ENCODE data around the gene NDUFS3. TPM values are rescaled to one million over a fixed set of nuclear protein-coding genes. Genes with fewer than 3 reads are reported as not detected.

NDUFS3 gene
- total and polyA plus RNA-seq, 2 donors from 2014 or later: 85.8 to 368 TPM

DNA sequence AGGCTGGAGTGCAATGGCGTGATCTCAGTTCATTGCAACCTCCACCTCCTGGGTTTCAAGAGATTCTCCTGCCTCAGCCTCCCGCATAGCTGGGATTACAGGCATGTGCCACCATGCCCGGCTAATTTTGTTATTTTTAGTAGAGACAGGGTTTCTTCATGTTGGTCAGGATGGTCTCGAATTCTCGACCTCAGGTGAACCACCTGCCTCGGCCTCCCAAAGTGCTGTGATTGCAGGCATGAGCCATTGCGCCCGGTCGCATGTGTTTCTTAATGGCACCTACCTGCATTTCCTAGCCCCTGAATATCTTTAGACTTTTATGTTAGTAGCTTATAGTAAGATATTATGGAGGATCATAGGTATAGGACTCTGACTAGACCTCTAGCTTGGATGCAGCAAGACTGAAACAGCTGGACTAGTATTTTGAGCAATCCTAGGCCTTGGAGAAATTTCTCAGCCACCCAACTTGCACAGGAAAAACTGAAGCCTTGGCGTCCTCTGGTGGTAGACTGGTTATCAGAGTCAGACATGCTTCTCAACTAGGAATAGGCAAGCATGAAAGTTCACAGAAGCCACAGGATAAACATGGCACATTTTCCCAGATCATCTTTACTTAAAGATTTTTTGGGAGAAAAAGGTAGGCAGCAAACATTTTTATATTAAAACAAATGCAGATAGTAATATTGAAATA, 38.0 kb downstream of the NDUFS3 start:
- peaks cover 0 to 17% (median 9%) of the 10 kb centered on the region in 3 donors for H3K36me3 ChIP-seq (ENCODE audit: control insufficient read depth in 2 of 3, insufficient read depth in 3 of 3, low read length in 3 of 3)
- peak; percentile 51 for TF ChIP-seq CTCF (IDR thresholded peaks at IDR 0.05; ENCODE audit: borderline replicate concordance, extremely low read depth, insufficient read depth)

DNA sequence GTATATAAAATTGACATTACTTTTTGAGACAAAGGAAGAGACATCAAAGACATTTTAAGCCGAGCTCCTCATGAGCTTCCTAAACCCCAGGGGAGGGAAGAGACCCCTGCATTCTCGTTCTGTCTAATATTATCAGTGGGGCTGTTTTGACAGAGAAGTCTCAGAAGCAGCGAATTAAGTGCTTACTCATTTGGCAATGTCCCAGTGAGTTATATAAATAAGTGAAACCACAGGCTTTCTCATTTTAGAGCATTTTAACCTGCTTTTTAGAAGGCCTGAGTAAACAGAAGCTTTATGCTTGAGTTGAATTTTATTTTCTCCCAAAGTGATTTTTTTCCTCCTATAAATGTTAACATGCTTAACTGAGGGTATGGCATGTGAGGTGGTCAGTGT, 38.5 kb downstream of the NDUFS3 start:
- H3K9ac ChIP-seq (ENCODE audit: low read length in 3 of 3): no peak overlapping the region
- no peak for TF ChIP-seq CTCF (IDR thresholded peaks at IDR 0.05; ENCODE audit: borderline replicate concordance, extremely low read depth, insufficient read depth)
- intact Hi-C loops (cut with DNase I): no loop called here
- H3K27ac ChIP-seq (ENCODE audit: low read depth in 2 of 2, low read length in 2 of 2): no peak overlapping the region
- H3K36me3 ChIP-seq (ENCODE audit: control insufficient read depth in 2 of 3, insufficient read depth in 3 of 3, low read length in 3 of 3): peaks cover 2 to 22% (median 14%) of the 10 kb centered on the region in 3 donors
- H3K4me1 ChIP-seq (ENCODE audit: control insufficient read depth in 2 of 3, insufficient read depth in 2 of 3, low read depth in 1 of 3, low read length in 3 of 3): no peaks in the 10 kb centered on the region
- FAIRE-seq (no peak), DNase-seq (no peak)
- no peak overlapping the region for H3K4me3 ChIP-seq (ENCODE audit: low read length in 3 of 3)
- H3K27me3 ChIP-seq (ENCODE audit: control insufficient read depth, insufficient read depth, low read length): no peaks in the 10 kb centered on the region
- H3K9me3 ChIP-seq (ENCODE audit: control insufficient read depth in 2 of 3, insufficient read depth in 1 of 3, low read length in 3 of 3): no peaks in the 10 kb centered on the region

More for the DNA sequence above, 38.0 kb downstream of the NDUFS3 start:
- intact Hi-C loops (cut with DNase I): no loop called here
- DNase-seq (peak in 3 of 5 donors; percentile 56 to 84 (median 69)), FAIRE-seq (no peak)
- H3K4me3 ChIP-seq (ENCODE audit: low read length in 3 of 3): no peak overlapping the region
- no peak overlapping the region for H3K9ac ChIP-seq (ENCODE audit: low read length in 3 of 3)
- no peaks in the 10 kb centered on the region for H3K4me1 ChIP-seq (ENCODE audit: control insufficient read depth in 2 of 3, insufficient read depth in 2 of 3, low read depth in 1 of 3, low read length in 3 of 3)
- no peaks in the 10 kb centered on the region for H3K9me3 ChIP-seq (ENCODE audit: control insufficient read depth in 2 of 3, insufficient read depth in 1 of 3, low read length in 3 of 3)
- no peak overlapping the region for H3K27ac ChIP-seq (ENCODE audit: low read depth in 2 of 2, low read length in 2 of 2)
- no peaks in the 10 kb centered on the region for H3K27me3 ChIP-seq (ENCODE audit: control insufficient read depth, insufficient read depth, low read length)

- FAIRE-seq: no peak
- peaks cover 4 to 37% (median 20%) of the 10 kb centered on the region in 3 donors for H3K36me3 ChIP-seq (ENCODE audit: control insufficient read depth in 2 of 3, insufficient read depth in 3 of 3, low read length in 3 of 3)
- intact Hi-C loops (cut with DNase I): no loop called here
Observed at GRCh38 chr11:47620836-47621378, 42.0 kb downstream of the NDUFS3 start.

More at GRCh38 chr11:47620836-47621378, 42.0 kb downstream of the NDUFS3 start:
- Histone ChIP-seq H3K27me3 (ENCODE audit: control insufficient read depth, insufficient read depth, low read length) (no peaks in the 10 kb centered on the region), H3K27ac (ENCODE audit: low read depth in 2 of 2, low read length in 2 of 2) (no peak overlapping the region), H3K9ac (ENCODE audit: low read length in 3 of 3) (no peak overlapping the region), H3K9me3 (ENCODE audit: control insufficient read depth in 2 of 3, insufficient read depth in 1 of 3, low read length in 3 of 3) (no peaks in the 10 kb centered on the region), H3K4me3 (ENCODE audit: low read length in 3 of 3) (no peak overlapping the region), H3K4me1 (ENCODE audit: control insufficient read depth in 2 of 3, insufficient read depth in 2 of 3, low read depth in 1 of 3, low read length in 3 of 3) (no peaks in the 10 kb centered on the region)
- no peak for DNase-seq
- no peak for TF ChIP-seq CTCF (IDR thresholded peaks at IDR 0.05; ENCODE audit: borderline replicate concordance, extremely low read depth, insufficient read depth)

All from kidney (tissue), 14 donors.